Measurements from ENCODE around the gene CABP7.

DNA sequence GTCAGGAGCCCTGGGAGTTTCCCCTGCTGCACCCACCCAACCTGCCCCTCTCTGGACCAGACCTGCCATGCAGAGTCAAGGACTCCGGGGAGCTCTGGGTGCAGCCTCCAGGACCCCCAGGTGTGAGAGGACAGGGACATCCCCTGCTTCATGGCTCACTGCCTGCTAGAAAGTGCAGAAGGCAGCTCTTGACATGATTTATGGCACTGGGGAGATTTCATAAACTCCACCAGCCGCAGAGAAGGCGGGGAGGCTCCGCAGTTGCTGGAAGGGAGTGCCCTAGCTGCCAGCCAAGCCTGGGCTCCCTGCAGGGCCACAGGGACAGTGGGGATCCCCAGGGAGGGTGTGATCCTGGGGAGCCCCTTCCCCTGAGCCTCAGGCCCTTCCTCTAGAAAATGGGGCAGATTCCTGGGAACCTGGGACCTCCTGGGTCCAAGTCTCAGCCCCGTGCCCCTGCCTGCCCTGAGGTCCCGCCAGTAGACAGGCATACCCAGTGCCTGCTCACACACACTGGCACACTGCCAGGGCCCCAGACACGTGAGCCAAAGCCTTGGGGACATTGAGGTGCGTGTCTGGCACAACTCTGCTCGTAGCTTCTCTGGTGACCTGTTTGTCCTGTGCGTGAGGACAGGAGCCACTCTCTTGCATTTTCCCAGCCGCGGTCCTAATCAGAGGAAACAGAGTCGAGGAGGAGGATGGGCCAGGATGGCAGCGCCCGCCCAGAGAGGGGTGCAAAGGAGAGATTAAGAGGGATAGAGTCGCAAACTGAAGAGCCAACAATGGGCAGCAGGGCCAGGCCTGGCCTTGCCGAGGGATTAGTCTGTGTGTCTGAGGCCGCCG is 13.8 kb downstream of the CABP7 start:
- TF ChIP-seq, protein P1, sequence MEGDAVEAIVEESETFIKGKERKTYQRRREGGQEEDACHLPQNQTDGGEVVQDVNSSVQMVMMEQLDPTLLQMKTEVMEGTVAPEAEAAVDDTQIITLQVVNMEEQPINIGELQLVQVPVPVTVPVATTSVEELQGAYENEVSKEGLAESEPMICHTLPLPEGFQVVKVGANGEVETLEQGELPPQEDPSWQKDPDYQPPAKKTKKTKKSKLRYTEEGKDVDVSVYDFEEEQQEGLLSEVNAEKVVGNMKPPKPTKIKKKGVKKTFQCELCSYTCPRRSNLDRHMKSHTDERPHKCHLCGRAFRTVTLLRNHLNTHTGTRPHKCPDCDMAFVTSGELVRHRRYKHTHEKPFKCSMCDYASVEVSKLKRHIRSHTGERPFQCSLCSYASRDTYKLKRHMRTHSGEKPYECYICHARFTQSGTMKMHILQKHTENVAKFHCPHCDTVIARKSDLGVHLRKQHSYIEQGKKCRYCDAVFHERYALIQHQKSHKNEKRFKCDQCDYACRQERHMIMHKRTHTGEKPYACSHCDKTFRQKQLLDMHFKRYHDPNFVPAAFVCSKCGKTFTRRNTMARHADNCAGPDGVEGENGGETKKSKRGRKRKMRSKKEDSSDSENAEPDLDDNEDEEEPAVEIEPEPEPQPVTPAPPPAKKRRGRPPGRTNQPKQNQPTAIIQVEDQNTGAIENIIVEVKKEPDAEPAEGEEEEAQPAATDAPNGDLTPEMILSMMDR (IDR thresholded peaks at IDR 0.05; ENCODE audit: low read length): no peak
- TF ChIP-seq EZH2 (IDR thresholded peaks at IDR 0.05; ENCODE audit: borderline replicate concordance, low read length): no peak
